ENCODE data around the gene MCRIP1. TPM values are rescaled to one million over a fixed set of nuclear protein-coding genes. Genes with fewer than 3 reads are reported as not detected.

MCRIP1 gene
- total RNA-seq (2022) (59.7 and 60.0 TPM in 2 replicates), Bru-seq, nascent RNA (percentile 54 among the genes with signal in this experiment), BruChase-seq, experiment 1, labeled RNA remaining after a 2-hour chase (percentile 60 among the genes with signal in this experiment), BruChase-seq, experiment 2, labeled RNA remaining after a 6-hour chase (percentile 69 among the genes with signal in this experiment)
- long read RNA-seq, transcript MCRIP1-201 (5 exons, 1,209 nt) = major isoform, 105 of 129 reads
- long read RNA-seq, transcript MCRIP1-207 (4 exons, 2,775 nt) = minor isoform, 8 of 129 reads
- long read RNA-seq, partial matches to known transcripts = 0 of 129 reads
- long read RNA-seq, other reads (novel, unspliced or antisense) = 5 of 129 reads

- no peak for TF ChIP-seq CTCF (IDR thresholded peaks at IDR 0.05; ENCODE audit: insufficient read depth in 1 of 2, low read depth in 1 of 2, low read length in 1 of 2, severe bottlenecking in 1 of 2, unreplicated experiment in 1 of 2)
- Mint-ChIP-seq H3K27me3 (ENCODE audit: insufficient read depth, unreplicated experiment) (no peaks in the 10 kb centered on the region), H3K27ac (ENCODE audit: unreplicated experiment) (peak within 1 kb of the TSS; percentile 92), H3K9me3 (ENCODE audit: unreplicated experiment) (no peaks in the 10 kb centered on the region), H3K36me3 (ENCODE audit: insufficient read depth, unreplicated experiment) (peaks cover 21% of the 10 kb centered on the region), H3K4me1 (ENCODE audit: low read depth, unreplicated experiment) (peaks cover 20% of the 10 kb centered on the region), H3K4me3 (ENCODE audit: unreplicated experiment) (peak within 1 kb of the TSS; percentile 90)
- no peaks in the 10 kb centered on the region for H3K27me3 ChIP-seq (replicated peaks; ENCODE audit: control insufficient read depth, insufficient read depth, low read length)
- ChIA-PET POLR2A (interaction anchor here (0.5 to 1.9 kb wide), 13 partner anchors 25 to 197 kb away, joined by 3 to 12 read pairs (median 5); partner anchors contain the start of genes ARL16, HGS, MRPL12 and P4HB), CTCF (interaction anchor here (0.8 to 1.5 kb wide), 4 partner anchors 11 to 126 kb away, joined by 3 to 5 read pairs (median 3); no protein-coding TSS in a partner anchor)
- DNase-seq = peak; percentile 96 to 99
- intact Hi-C loops (cut with micrococcal nuclease; ENCODE audit: unreplicated experiment) = loop anchor here (1.0 kb wide), 1 partner anchor 27 kb away; the partner anchor contains the start of gene P4HB
- peak within 1 kb of the TSS; percentile 85 for H3K4me3 ChIP-seq (ENCODE audit: low read depth, low read length)
- peaks cover 29% of the 10 kb centered on the region for H3K4me1 ChIP-seq
- BruUV-seq (replicated peaks) = TSS peak; percentile 82
- H3K36me3 ChIP-seq (ENCODE audit: control insufficient read depth, insufficient read depth, low read length) = no peaks in the 10 kb centered on the region; the same call in 1 of the 2 replicates
- H3K9me3 ChIP-seq = no peaks in the 10 kb centered on the region
Measured at GRCh38 chr17:81833160-81833920, at the start of gene MCRIP1. MCRIP1 (minus strand) TSS chr17:81833291; CDS start chr17:81824506, 8,785 bp downstream.

- H3K27me3 Mint-ChIP-seq (ENCODE audit: insufficient read depth, unreplicated experiment) = no peaks in the 10 kb centered on the region
- peaks cover 90% of the 10 kb centered on the region for H3K36me3 Mint-ChIP-seq (ENCODE audit: insufficient read depth, unreplicated experiment)
- BruUV-seq (replicated peaks) = no TSS peak
- no peak for DNase-seq
- no peaks in the 10 kb centered on the region for H3K4me1 ChIP-seq
- no peak for TF ChIP-seq CTCF (IDR thresholded peaks at IDR 0.05; ENCODE audit: insufficient read depth in 1 of 2, low read depth in 1 of 2, low read length in 1 of 2, severe bottlenecking in 1 of 2, unreplicated experiment in 1 of 2)
- no peaks in the 10 kb centered on the region for H3K4me1 Mint-ChIP-seq (ENCODE audit: low read depth, unreplicated experiment)
- no peaks in the 10 kb centered on the region for H3K9me3 Mint-ChIP-seq (ENCODE audit: unreplicated experiment)
- H3K27ac Mint-ChIP-seq (ENCODE audit: unreplicated experiment) = no peak overlapping the region
- H3K9me3 ChIP-seq = no peaks in the 10 kb centered on the region
- H3K4me3 Mint-ChIP-seq (ENCODE audit: unreplicated experiment) = no peak overlapping the region
- H3K36me3 ChIP-seq (ENCODE audit: control insufficient read depth, insufficient read depth, low read length) = peaks cover 3% of the 10 kb centered on the region
- no peak overlapping the region for H3K4me3 ChIP-seq (ENCODE audit: low read depth, low read length)
- H3K27me3 ChIP-seq (replicated peaks; ENCODE audit: control insufficient read depth, insufficient read depth, low read length) = no peaks in the 10 kb centered on the region
- intact Hi-C loops (cut with micrococcal nuclease; ENCODE audit: unreplicated experiment) = no loop called here
- ChIA-PET CTCF (no interaction called here), POLR2A (no interaction called here)
Measured at GRCh38 chr17:81879121-81879520, 46.0 kb upstream of the MCRIP1 start.

GRCh38 chr17:81878294-81878693, 45.2 kb upstream of the MCRIP1 start:
- Histone ChIP-seq H3K36me3 (ENCODE audit: control insufficient read depth, insufficient read depth, low read length) (peaks cover 3% of the 10 kb centered on the region; the same call in 1 of the 2 replicates), H3K9me3 (no peaks in the 10 kb centered on the region), H3K4me3 (ENCODE audit: low read depth, low read length) (no peak overlapping the region), H3K4me1 (no peaks in the 10 kb centered on the region), H3K27me3 (replicated peaks; ENCODE audit: control insufficient read depth, insufficient read depth, low read length) (no peaks in the 10 kb centered on the region)
- H3K36me3 Mint-ChIP-seq (ENCODE audit: insufficient read depth, unreplicated experiment) = peaks cover 89% of the 10 kb centered on the region
- no peaks in the 10 kb centered on the region for H3K9me3 Mint-ChIP-seq (ENCODE audit: unreplicated experiment)
- H3K27ac Mint-ChIP-seq (ENCODE audit: unreplicated experiment) = no peak overlapping the region
- BruUV-seq (replicated peaks) = no TSS peak
- TF ChIP-seq CTCF (IDR thresholded peaks at IDR 0.05; ENCODE audit: insufficient read depth in 1 of 2, low read depth in 1 of 2, low read length in 1 of 2, severe bottlenecking in 1 of 2, unreplicated experiment in 1 of 2) = no peak
- intact Hi-C loops (cut with micrococcal nuclease; ENCODE audit: unreplicated experiment) = no loop called here
- POLR2A ChIA-PET = no interaction called here
- DNase-seq = no peak
- CTCF ChIA-PET = no interaction called here
- H3K4me3 Mint-ChIP-seq (ENCODE audit: unreplicated experiment) = no peak overlapping the region
- H3K27me3 Mint-ChIP-seq (ENCODE audit: insufficient read depth, unreplicated experiment) = no peaks in the 10 kb centered on the region
- H3K4me1 Mint-ChIP-seq (ENCODE audit: low read depth, unreplicated experiment) = no peaks in the 10 kb centered on the region

Data from Caco-2 (cell line).